Measurements from ENCODE around the gene MAP3K9.
"Not testable (repeated sequence)": the region's sequence is repeated elsewhere in the genome, so short reads cannot be mapped to it uniquely, and the experiment has no call there.

The MAP3K9 gene

GRCh38 chr14:70722418-70722817 is 86.9 kb downstream of the MAP3K9 start:
- DNase-seq, result no peak

- no peak for DNase-seq
These were observed 87.8 kb downstream of the MAP3K9 start for GRCh38 chr14:70721542-70721941.

GRCh38 chr14:70718383-70719118 is 90.8 kb downstream of the MAP3K9 start:
- no peak for DNase-seq

- DNase-seq, result no peak
These were observed 92.4 kb downstream of the MAP3K9 start for GRCh38 chr14:70716958-70717357.

GRCh38 chr14:70716483-70716882 is 92.8 kb downstream of the MAP3K9 start:
- no peak for DNase-seq

- peak; percentile 72 for DNase-seq
These were observed 95.2 kb downstream of the MAP3K9 start for GRCh38 chr14:70714055-70714550.

- DNase-seq, result no peak
These were observed 95.8 kb downstream of the MAP3K9 start for GRCh38 chr14:70713511-70713916.

GRCh38 chr14:70713096-70713495 is 96.2 kb downstream of the MAP3K9 start:
- DNase-seq, result no peak

GRCh38 chr14:70711451-70711850 is 97.9 kb downstream of the MAP3K9 start:
- no peak for DNase-seq

- no peak for DNase-seq
These were observed 99.5 kb downstream of the MAP3K9 start for GRCh38 chr14:70709726-70710382.

GRCh38 chr14:70708717-70709570 is 100.4 kb downstream of the MAP3K9 start:
- no peak for DNase-seq

- no peak for DNase-seq
These were observed 101.9 kb downstream of the MAP3K9 start for GRCh38 chr14:70707138-70708038.

GRCh38 chr14:70706177-70706576 is 103.1 kb downstream of the MAP3K9 start:
- DNase-seq, result no peak

- DNase-seq, result no peak
These were observed 104.4 kb downstream of the MAP3K9 start for GRCh38 chr14:70704960-70705359.

GRCh38 chr14:70703621-70704168 is 105.6 kb downstream of the MAP3K9 start:
- DNase-seq, result not testable (repeated sequence)

- no peak for DNase-seq
These were observed 107.2 kb downstream of the MAP3K9 start for GRCh38 chr14:70702161-70702560.

- no peak for DNase-seq
These were observed 107.7 kb downstream of the MAP3K9 start for GRCh38 chr14:70701610-70702009.

GRCh38 chr14:70700955-70701585 is 108.2 kb downstream of the MAP3K9 start:
- DNase-seq, result no peak

GRCh38 chr14:70699646-70700045 is 109.7 kb downstream of the MAP3K9 start:
- no peak for DNase-seq

GRCh38 chr14:70698288-70698687 is 111.0 kb downstream of the MAP3K9 start:
- no peak for DNase-seq

- DNase-seq, result no peak
These were observed 111.6 kb downstream of the MAP3K9 start for GRCh38 chr14:70697701-70698100.
